ENCODE data around the gene PARD3B.

Gene PARD3B

DNA sequence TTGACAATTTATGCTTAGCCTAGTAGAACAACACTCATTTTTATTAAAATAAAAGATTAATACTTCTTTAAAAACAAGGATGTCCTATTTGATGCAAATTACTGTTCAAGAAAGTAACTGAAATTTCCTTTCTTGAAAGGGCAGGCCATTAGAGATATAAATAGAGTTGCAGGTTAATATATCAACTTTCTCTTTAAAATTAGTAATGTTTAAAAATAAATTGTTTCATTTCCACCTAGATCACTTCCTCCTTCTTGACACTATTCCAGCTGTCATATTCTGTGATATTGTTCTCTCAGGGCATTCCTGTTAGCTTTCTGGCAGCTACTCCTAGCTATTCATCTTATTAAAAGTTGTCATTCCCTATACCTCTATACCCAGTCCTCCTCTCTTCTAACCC lies 779.1 kb downstream of the PARD3B start:
- TF ChIP-seq, protein P1, sequence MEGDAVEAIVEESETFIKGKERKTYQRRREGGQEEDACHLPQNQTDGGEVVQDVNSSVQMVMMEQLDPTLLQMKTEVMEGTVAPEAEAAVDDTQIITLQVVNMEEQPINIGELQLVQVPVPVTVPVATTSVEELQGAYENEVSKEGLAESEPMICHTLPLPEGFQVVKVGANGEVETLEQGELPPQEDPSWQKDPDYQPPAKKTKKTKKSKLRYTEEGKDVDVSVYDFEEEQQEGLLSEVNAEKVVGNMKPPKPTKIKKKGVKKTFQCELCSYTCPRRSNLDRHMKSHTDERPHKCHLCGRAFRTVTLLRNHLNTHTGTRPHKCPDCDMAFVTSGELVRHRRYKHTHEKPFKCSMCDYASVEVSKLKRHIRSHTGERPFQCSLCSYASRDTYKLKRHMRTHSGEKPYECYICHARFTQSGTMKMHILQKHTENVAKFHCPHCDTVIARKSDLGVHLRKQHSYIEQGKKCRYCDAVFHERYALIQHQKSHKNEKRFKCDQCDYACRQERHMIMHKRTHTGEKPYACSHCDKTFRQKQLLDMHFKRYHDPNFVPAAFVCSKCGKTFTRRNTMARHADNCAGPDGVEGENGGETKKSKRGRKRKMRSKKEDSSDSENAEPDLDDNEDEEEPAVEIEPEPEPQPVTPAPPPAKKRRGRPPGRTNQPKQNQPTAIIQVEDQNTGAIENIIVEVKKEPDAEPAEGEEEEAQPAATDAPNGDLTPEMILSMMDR (IDR thresholded peaks at IDR 0.05; ENCODE audit: low read depth, low read length, missing control alignments) = no peak
- in situ Hi-C loops (cut with HindIII; ENCODE audit: low pct_ligation_motif_present, low sequenced_read_pairs) = no loop called here
- no peak overlapping the region for H3K4me3 ChIP-seq (ENCODE audit: low read depth, low read length)
- DNase-seq = no peak
- H3K27ac ChIP-seq = no peak overlapping the region
- H3K36me3 ChIP-seq (replicated peaks) = no peaks in the 10 kb centered on the region
- H3K27me3 ChIP-seq (replicated peaks) = no peaks in the 10 kb centered on the region

DNA sequence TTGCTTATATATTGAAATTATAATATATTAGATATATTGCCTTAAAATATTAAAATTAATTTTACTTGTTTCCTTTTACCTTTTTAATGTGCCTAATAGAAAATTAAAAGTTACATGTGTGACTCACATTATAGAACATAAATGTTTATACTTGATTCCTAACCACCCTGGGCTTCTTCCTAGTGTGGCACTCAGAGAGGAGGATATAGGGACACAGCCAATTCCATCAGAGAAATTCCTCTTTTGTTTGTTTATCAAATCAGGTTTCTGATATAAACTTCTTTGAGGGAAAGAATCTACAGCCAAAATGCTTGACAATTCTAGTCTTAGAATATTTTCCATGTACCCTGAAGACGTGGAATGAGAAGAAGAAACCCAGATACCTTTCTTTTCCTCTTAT lies 788.1 kb downstream of the PARD3B start:
- no peak for DNase-seq
- in situ Hi-C loops (cut with HindIII; ENCODE audit: low pct_ligation_motif_present, low sequenced_read_pairs) = no loop called here
- TF ChIP-seq, protein P1 (IDR thresholded peaks at IDR 0.05; ENCODE audit: low read depth, low read length, missing control alignments) = no peak
- Histone ChIP-seq H3K27me3 (replicated peaks) (no peaks in the 10 kb centered on the region), H3K36me3 (replicated peaks) (no peaks in the 10 kb centered on the region), H3K4me3 (ENCODE audit: low read depth, low read length) (no peak overlapping the region), H3K27ac (no peak overlapping the region)

DNA sequence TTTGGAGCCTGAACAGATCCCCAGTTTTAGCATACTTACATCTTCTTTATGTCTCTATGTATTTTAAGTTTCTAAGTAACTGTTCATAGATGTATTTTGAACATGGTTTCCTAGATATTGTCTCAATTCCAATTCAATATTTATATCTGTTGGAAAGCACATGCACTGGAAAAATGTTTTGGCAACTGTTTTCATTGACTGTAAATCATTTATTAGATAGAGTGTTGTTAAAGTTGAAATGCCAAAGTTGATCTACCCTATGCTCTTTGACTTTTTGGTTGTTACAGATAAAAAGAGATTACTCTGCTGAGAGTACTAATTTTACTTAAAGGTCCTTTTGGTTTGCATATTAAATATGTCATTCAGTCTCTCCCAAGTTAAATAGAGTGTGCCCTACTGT lies 792.0 kb downstream of the PARD3B start:
- in situ Hi-C loops (cut with HindIII; ENCODE audit: low pct_ligation_motif_present, low sequenced_read_pairs) = no loop called here
- Histone ChIP-seq H3K36me3 (replicated peaks) (no peaks in the 10 kb centered on the region), H3K4me3 (ENCODE audit: low read depth, low read length) (no peak overlapping the region), H3K27ac (no peak overlapping the region), H3K27me3 (replicated peaks) (no peaks in the 10 kb centered on the region)
- no peak for DNase-seq
- TF ChIP-seq, protein P1 (IDR thresholded peaks at IDR 0.05; ENCODE audit: low read depth, low read length, missing control alignments) = no peak

DNA sequence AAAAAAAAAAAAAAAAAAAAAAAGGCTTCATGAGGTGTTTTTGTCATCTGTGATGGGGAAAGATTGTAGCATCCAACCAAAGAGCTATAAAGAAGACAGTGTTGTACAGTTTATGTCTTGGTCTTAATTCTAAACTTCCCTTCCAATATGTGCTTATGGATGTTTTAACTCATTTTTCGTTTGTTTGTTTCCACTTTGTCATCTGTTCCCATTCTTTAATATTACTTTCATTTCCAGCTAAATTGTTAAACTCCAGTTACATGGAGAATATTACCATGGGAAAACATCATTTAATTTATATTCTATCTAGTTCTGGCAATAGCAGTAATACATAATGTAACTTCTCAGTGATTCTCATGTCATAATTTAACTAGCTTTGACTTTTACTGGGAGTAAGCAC lies 792.9 kb downstream of the PARD3B start:
- in situ Hi-C loops (cut with HindIII; ENCODE audit: low pct_ligation_motif_present, low sequenced_read_pairs) = no loop called here
- no peak overlapping the region for H3K4me3 ChIP-seq (ENCODE audit: low read depth, low read length)
- H3K27ac ChIP-seq = no peak overlapping the region
- no peaks in the 10 kb centered on the region for H3K36me3 ChIP-seq (replicated peaks)
- DNase-seq = no peak
- TF ChIP-seq, protein P1 (IDR thresholded peaks at IDR 0.05; ENCODE audit: low read depth, low read length, missing control alignments) = no peak
- H3K27me3 ChIP-seq (replicated peaks) = no peaks in the 10 kb centered on the region

DNA sequence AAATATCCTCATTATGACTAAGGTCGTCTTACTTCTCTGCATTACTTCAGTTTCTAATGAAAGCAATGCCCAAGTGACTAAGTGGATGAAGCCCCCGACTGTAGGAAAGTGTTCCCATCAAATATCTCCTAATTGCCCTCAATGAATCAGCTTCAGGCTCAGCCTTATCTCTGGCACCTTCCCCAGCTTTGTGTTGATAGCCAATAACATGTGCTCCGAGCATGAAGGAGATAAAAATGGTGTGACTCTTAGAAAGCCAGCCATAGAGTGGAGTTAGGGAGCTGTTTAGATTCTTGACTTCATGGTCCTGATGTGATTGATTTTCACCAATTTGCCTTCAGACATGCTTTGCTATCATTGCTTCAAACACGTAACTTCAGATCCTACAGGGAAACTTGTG lies 797.8 kb downstream of the PARD3B start:
- in situ Hi-C loops (cut with HindIII; ENCODE audit: low pct_ligation_motif_present, low sequenced_read_pairs) = no loop called here
- TF ChIP-seq, protein P1 (IDR thresholded peaks at IDR 0.05; ENCODE audit: low read depth, low read length, missing control alignments) = no peak

DNA sequence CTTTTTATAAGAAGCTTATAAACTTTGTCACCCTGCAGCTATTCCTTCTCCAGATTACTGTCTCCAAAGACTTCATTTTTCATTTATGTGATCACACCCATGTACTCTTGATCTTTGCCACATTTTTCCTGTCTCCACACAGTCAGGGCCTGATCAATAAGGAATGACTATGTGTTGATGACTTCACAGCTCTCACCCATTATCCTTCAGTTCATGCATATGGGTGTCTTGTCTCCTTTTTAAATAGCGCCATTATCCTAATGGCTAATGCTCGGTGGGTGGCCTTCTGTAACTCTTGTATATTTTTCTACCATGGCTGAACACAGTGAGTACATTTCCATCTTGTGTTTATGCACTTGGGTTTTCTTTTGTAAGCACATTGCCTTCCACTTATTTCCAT lies 801.4 kb downstream of the PARD3B start:
- Histone ChIP-seq H3K27ac (no peak overlapping the region), H3K36me3 (replicated peaks) (no peaks in the 10 kb centered on the region), H3K27me3 (replicated peaks) (no peaks in the 10 kb centered on the region), H3K4me3 (ENCODE audit: low read depth, low read length) (no peak overlapping the region)
- no peak for DNase-seq
- in situ Hi-C loops (cut with HindIII; ENCODE audit: low pct_ligation_motif_present, low sequenced_read_pairs) = no loop called here
- TF ChIP-seq, protein P1 (IDR thresholded peaks at IDR 0.05; ENCODE audit: low read depth, low read length, missing control alignments) = no peak

More for the DNA sequence above, 797.8 kb downstream of the PARD3B start:
- H3K27me3 ChIP-seq (replicated peaks) = no peaks in the 10 kb centered on the region
- no peak overlapping the region for H3K4me3 ChIP-seq (ENCODE audit: low read depth, low read length)
- no peaks in the 10 kb centered on the region for H3K36me3 ChIP-seq (replicated peaks)
- no peak overlapping the region for H3K27ac ChIP-seq
- DNase-seq = no peak

Data from brain microvascular endothelial cell (primary cell).